Measurements from ENCODE around the gene DRAP1. TPM values are rescaled to one million over a fixed set of nuclear protein-coding genes. Genes with fewer than 3 reads are reported as not detected.

Gene DRAP1
- total RNA-seq = 257 and 264 TPM in 2 replicates
- 230 and 288 TPM in 2 replicates for polyA plus RNA-seq

- peak within 1 kb of the TSS; percentile 73 for H3K4me3 ChIP-seq
- H3K27me3 ChIP-seq = no peaks in the 10 kb centered on the region
- H3K36me3 ChIP-seq = peaks cover 6% of the 10 kb centered on the region
- H3K27ac ChIP-seq = peak within 1 kb of the TSS; percentile 96
- peaks cover 4% of the 10 kb centered on the region for H3K4me1 ChIP-seq (ENCODE audit: low read depth)
- peak; percentile 100 for DNase-seq (ENCODE audit: low read depth in 1 of 2, low spot score in 1 of 2)
- H3K9me3 ChIP-seq (ENCODE audit: low read depth) = no peaks in the 10 kb centered on the region
- no peak for TF ChIP-seq CTCF (IDR thresholded peaks at IDR 0.05; ENCODE audit: low read depth, low read length)
These were observed at the start of gene DRAP1 for GRCh38 chr11:65919141-65919572. DRAP1 (plus strand) TSS chr11:65919426; CDS start chr11:65919502, 76 bp downstream.

GRCh38 chr11:65869643-65870306, 49.5 kb upstream of the DRAP1 start:
- no peaks in the 10 kb centered on the region for H3K27me3 ChIP-seq
- H3K27ac ChIP-seq = no peak overlapping the region
- no peak for DNase-seq (ENCODE audit: low read depth in 1 of 2, low spot score in 1 of 2)
- TF ChIP-seq CTCF (IDR thresholded peaks at IDR 0.05; ENCODE audit: low read depth, low read length) = no peak
- no peaks in the 10 kb centered on the region for H3K9me3 ChIP-seq (ENCODE audit: low read depth)
- peaks cover 35% of the 10 kb centered on the region for H3K36me3 ChIP-seq
- H3K4me3 ChIP-seq = no peak overlapping the region
- H3K4me1 ChIP-seq (ENCODE audit: low read depth) = no peaks in the 10 kb centered on the region

GRCh38 chr11:65870307-65870658, 48.9 kb upstream of the DRAP1 start:
- H3K36me3 ChIP-seq = peaks cover 29% of the 10 kb centered on the region
- no peak for DNase-seq (ENCODE audit: low read depth in 1 of 2, low spot score in 1 of 2)
- TF ChIP-seq CTCF (IDR thresholded peaks at IDR 0.05; ENCODE audit: low read depth, low read length) = no peak
- no peak overlapping the region for H3K4me3 ChIP-seq
- H3K27me3 ChIP-seq = no peaks in the 10 kb centered on the region
- H3K9me3 ChIP-seq (ENCODE audit: low read depth) = no peaks in the 10 kb centered on the region
- no peak overlapping the region for H3K27ac ChIP-seq
- H3K4me1 ChIP-seq (ENCODE audit: low read depth) = no peaks in the 10 kb centered on the region

GRCh38 chr11:65870706-65871681, 48.2 kb upstream of the DRAP1 start:
- H3K36me3 ChIP-seq = peaks cover 22% of the 10 kb centered on the region
- no peak for TF ChIP-seq CTCF (IDR thresholded peaks at IDR 0.05; ENCODE audit: low read depth, low read length)

GRCh38 chr11:65871811-65872548, 47.2 kb upstream of the DRAP1 start:
- peak; percentile 47 to 61 for DNase-seq (ENCODE audit: low read depth in 1 of 2, low spot score in 1 of 2)
- H3K4me1 ChIP-seq (ENCODE audit: low read depth) = no peaks in the 10 kb centered on the region
- H3K27ac ChIP-seq = peak overlapping the region; percentile 97
- no peaks in the 10 kb centered on the region for H3K27me3 ChIP-seq
- peak overlapping the region; percentile 95 for H3K4me3 ChIP-seq
- TF ChIP-seq CTCF (IDR thresholded peaks at IDR 0.05; ENCODE audit: low read depth, low read length) = peak; percentile 32
- H3K9me3 ChIP-seq (ENCODE audit: low read depth) = no peaks in the 10 kb centered on the region
- peaks cover 14% of the 10 kb centered on the region for H3K36me3 ChIP-seq

More at GRCh38 chr11:65870706-65871681, 48.2 kb upstream of the DRAP1 start:
- Histone ChIP-seq H3K4me3 (peak overlapping the region; percentile 95), H3K4me1 (ENCODE audit: low read depth) (no peaks in the 10 kb centered on the region), H3K9me3 (ENCODE audit: low read depth) (no peaks in the 10 kb centered on the region), H3K27me3 (no peaks in the 10 kb centered on the region), H3K27ac (peak overlapping the region; percentile 97)
- no peak for DNase-seq (ENCODE audit: low read depth in 1 of 2, low spot score in 1 of 2)

All from cardiac muscle cell (in vitro differentiated cells and primary cell).